NCI-H226 (cell line): ENCODE measurements around the gene SLC38A5.
A peak's percentile ranks its signal among the peaks of the same experiment; 100 is the strongest.

ENCODE experiments used
- DNase-seq: peaks from one replicate; pipeline ENCODE4 v3.0.0-alpha.2; 2015

SLC38A5 gene

GRCh38 chrX:48490661-48491060 lies 20.6 kb upstream of the SLC38A5 start:
- DNase-seq: peak; percentile 23

GRCh38 chrX:48489892-48490291 lies 19.8 kb upstream of the SLC38A5 start:
- DNase-seq: no peak

- DNase-seq: no peak
These were observed 19.2 kb upstream of the SLC38A5 start for GRCh38 chrX:48489296-48489695.

- no peak for DNase-seq
These were observed 18.0 kb upstream of the SLC38A5 start for GRCh38 chrX:48488034-48488433.

- DNase-seq: peak; percentile 89
These were observed 17.3 kb upstream of the SLC38A5 start for GRCh38 chrX:48487362-48487798.

- DNase-seq: no peak
These were observed 12.5 kb upstream of the SLC38A5 start for GRCh38 chrX:48482526-48482925.

- DNase-seq: no peak
These were observed 10.5 kb upstream of the SLC38A5 start for GRCh38 chrX:48480583-48480982.

- no peak for DNase-seq
These were observed 10.1 kb upstream of the SLC38A5 start for GRCh38 chrX:48480142-48480541.

GRCh38 chrX:48478806-48479205 lies 8.7 kb upstream of the SLC38A5 start:
- no peak for DNase-seq

- no peak for DNase-seq
These were observed 8.1 kb upstream of the SLC38A5 start for GRCh38 chrX:48477960-48478755.

GRCh38 chrX:48476919-48477318 lies 6.9 kb upstream of the SLC38A5 start:
- no peak for DNase-seq

GRCh38 chrX:48475774-48476577 lies 5.9 kb upstream of the SLC38A5 start, which contains the start of gene FTSJ1:
FTSJ1 (plus strand) TSS chrX:48476199; CDS start chrX:48478048, 1,849 bp downstream.
- peak; percentile 81 for DNase-seq

GRCh38 chrX:48475296-48475695 lies 5.2 kb upstream of the SLC38A5 start:
- no peak for DNase-seq

- DNase-seq: no peak
These were observed 4.5 kb upstream of the SLC38A5 start for GRCh38 chrX:48474581-48474980.

GRCh38 chrX:48474127-48474526 lies 4.1 kb upstream of the SLC38A5 start:
- no peak for DNase-seq

- DNase-seq: no peak
These were observed 3.6 kb upstream of the SLC38A5 start for GRCh38 chrX:48473704-48473990.

- no peak for DNase-seq
These were observed 3.0 kb upstream of the SLC38A5 start for GRCh38 chrX:48472851-48473703.

- no peak for DNase-seq
These were observed 2.2 kb upstream of the SLC38A5 start for GRCh38 chrX:48472225-48472624.

GRCh38 chrX:48471504-48471903 lies 1.4 kb upstream of the SLC38A5 start:
- DNase-seq: no peak

GRCh38 chrX:48470833-48471118 lies 716 bp upstream of the SLC38A5 start:
- DNase-seq: no peak

GRCh38 chrX:48468693-48469691 lies 1.1 kb downstream of the SLC38A5 start:
- DNase-seq: no peak

- no peak for DNase-seq
These were observed 1.8 kb downstream of the SLC38A5 start for GRCh38 chrX:48468247-48468671.
